Progenitor cell of endocrine pancreas (in vitro differentiated cells): ENCODE data around the gene CTSD. TPM values are rescaled to one million over a fixed set of nuclear protein-coding genes. Genes with fewer than 3 reads are reported as not detected.

ENCODE experiments used
- DNase-seq: peaks from one replicate; pipeline ENCODE4 v3.0.0; 2021; ENCODE audit warnings: low spot score; ENCODE audit not compliant: unreplicated experiment
- H3K27ac Mint-ChIP-seq: 2 replicates; pipeline ENCODE4 v1.8.0; 2021; ENCODE audit warnings: mild to moderate bottlenecking, moderate library complexity, mixed read lengths
- H3K27me3 Mint-ChIP-seq: 2 replicates; pipeline ENCODE4 v1.8.0; 2021; ENCODE audit warnings: mixed read lengths
- H3K36me3 Mint-ChIP-seq: 2 replicates; pipeline ENCODE4 v1.8.0; 2022; ENCODE audit warnings: mixed read lengths; ENCODE audit not compliant: insufficient read depth
- H3K4me1 Mint-ChIP-seq: 2 replicates; pipeline ENCODE4 v1.8.0; 2021; ENCODE audit warnings: low read depth, mixed read lengths
- H3K4me3 Mint-ChIP-seq: 2 replicates; pipeline ENCODE4 v1.8.0; 2021; ENCODE audit warnings: low read depth, mild to moderate bottlenecking, moderate library complexity, mixed read lengths
- H3K9me3 Mint-ChIP-seq: 2 replicates; pipeline ENCODE4 v1.8.0; 2021; ENCODE audit warnings: low read depth, mixed read lengths
- total RNA-seq: library from RNA; stranded (reverse); gene quantifications from 2 replicates; pipeline ENCODE4 v1.2.1, GENCODE V29; 2021
- TF ChIP-seq, protein P1 (sequence below): fragments of 200-600 bp; sonication (generic); IDR thresholded peaks from one replicate; pipeline ENCODE4 v1.5.0; 2021; ENCODE audit warnings: antibody characterized with exemption, mild to moderate bottlenecking; ENCODE audit not compliant: unreplicated experiment

CTSD gene
- total RNA-seq, 1 donor from 2014 or later: 158 TPM

DNA sequence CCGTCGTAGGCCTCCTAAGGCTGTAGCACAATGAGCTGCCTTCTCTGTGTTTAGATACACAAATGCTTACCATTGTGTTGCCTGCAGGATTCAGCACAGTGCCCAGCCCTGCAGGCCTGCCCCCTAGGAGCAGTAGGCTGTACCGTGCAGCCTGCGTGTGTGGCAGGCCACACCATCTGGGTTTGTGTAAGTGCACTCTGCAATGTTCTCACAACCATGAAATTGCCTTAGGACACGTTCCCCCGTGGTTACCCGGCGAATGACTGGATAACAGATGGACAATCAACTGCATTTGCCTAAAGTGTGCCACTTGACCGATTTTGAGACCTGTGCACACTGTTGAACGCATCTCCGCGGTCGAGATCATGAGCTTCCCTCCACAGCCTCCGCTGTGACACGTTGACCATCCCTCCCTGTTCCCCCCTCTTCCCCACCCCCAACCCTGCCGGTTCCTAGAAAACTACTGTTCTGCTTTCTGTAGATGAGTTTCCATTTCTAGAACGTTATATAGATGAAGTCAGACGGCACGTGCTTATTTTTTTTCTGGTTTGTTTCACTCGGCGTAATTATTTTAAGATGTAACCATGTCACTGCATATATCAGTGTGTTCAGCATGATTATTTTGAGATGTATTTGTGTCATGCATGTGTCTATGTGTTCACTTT lies 22.2 kb upstream of the CTSD start:
- Mint-ChIP-seq H3K4me3 (no peak overlapping the region), H3K4me1 (peaks cover 2% of the 10 kb centered on the region), H3K36me3 (no peaks in the 10 kb centered on the region), H3K9me3 (peaks cover 3% of the 10 kb centered on the region), H3K27me3 (peaks cover 41% of the 10 kb centered on the region), H3K27ac (no peak overlapping the region)
- TF ChIP-seq, protein P1, sequence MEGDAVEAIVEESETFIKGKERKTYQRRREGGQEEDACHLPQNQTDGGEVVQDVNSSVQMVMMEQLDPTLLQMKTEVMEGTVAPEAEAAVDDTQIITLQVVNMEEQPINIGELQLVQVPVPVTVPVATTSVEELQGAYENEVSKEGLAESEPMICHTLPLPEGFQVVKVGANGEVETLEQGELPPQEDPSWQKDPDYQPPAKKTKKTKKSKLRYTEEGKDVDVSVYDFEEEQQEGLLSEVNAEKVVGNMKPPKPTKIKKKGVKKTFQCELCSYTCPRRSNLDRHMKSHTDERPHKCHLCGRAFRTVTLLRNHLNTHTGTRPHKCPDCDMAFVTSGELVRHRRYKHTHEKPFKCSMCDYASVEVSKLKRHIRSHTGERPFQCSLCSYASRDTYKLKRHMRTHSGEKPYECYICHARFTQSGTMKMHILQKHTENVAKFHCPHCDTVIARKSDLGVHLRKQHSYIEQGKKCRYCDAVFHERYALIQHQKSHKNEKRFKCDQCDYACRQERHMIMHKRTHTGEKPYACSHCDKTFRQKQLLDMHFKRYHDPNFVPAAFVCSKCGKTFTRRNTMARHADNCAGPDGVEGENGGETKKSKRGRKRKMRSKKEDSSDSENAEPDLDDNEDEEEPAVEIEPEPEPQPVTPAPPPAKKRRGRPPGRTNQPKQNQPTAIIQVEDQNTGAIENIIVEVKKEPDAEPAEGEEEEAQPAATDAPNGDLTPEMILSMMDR: no peak
- no peak for DNase-seq

GRCh38 chr11:1784761-1785650 lies 21.3 kb upstream of the CTSD start:
- Mint-ChIP-seq H3K4me3 (no peak overlapping the region), H3K27me3 (peaks cover 41% of the 10 kb centered on the region), H3K4me1 (peaks cover 2% of the 10 kb centered on the region), H3K36me3 (no peaks in the 10 kb centered on the region), H3K27ac (peak overlapping the region; percentile 24), H3K9me3 (peaks cover 3% of the 10 kb centered on the region)
- TF ChIP-seq, protein P1: no peak
- DNase-seq: no peak

GRCh38 chr11:1783725-1784529 lies 20.2 kb upstream of the CTSD start:
- Mint-ChIP-seq H3K9me3 (peaks cover 3% of the 10 kb centered on the region), H3K27ac (peak overlapping the region; percentile 13), H3K36me3 (no peaks in the 10 kb centered on the region), H3K4me3 (no peak overlapping the region), H3K4me1 (peaks cover 2% of the 10 kb centered on the region), H3K27me3 (peaks cover 45% of the 10 kb centered on the region)
- TF ChIP-seq, protein P1: no peak
- DNase-seq: no peak

- DNase-seq: no peak
- H3K4me1 Mint-ChIP-seq: peaks cover 4% of the 10 kb centered on the region
- no peaks in the 10 kb centered on the region for H3K36me3 Mint-ChIP-seq
- no peak overlapping the region for H3K4me3 Mint-ChIP-seq
- no peaks in the 10 kb centered on the region for H3K9me3 Mint-ChIP-seq
- TF ChIP-seq, protein P1: no peak
- peaks cover 46% of the 10 kb centered on the region for H3K27me3 Mint-ChIP-seq
- no peak overlapping the region for H3K27ac Mint-ChIP-seq
These were observed 19.4 kb upstream of the CTSD start for GRCh38 chr11:1782831-1783724.
